Mucosa of stomach (tissue), 1 donor: ENCODE data around the gene RGS3.

Experiments used
- H3K27me3 ChIP-seq: one replicate; pipeline ENCODE4 v1.7.0; 2013; ENCODE audit warnings: mild to moderate bottlenecking, low read length; ENCODE audit not compliant: control insufficient read depth, insufficient read depth
- H3K36me3 ChIP-seq: one replicate; pipeline ENCODE4 v1.7.0; 2013; ENCODE audit warnings: low read length; ENCODE audit not compliant: control insufficient read depth, insufficient read depth
- H3K4me1 ChIP-seq: one replicate; pipeline ENCODE4 v1.7.0; 2013; ENCODE audit warnings: mild to moderate bottlenecking, low read length; ENCODE audit not compliant: control insufficient read depth, insufficient read depth
- H3K4me3 ChIP-seq: one replicate; pipeline ENCODE4 v1.7.0; 2013; ENCODE audit warnings: low read length
- H3K9ac ChIP-seq: one replicate; pipeline ENCODE4 v1.7.0; 2013; ENCODE audit warnings: mild to moderate bottlenecking, low read length, moderate library complexity
- H3K9me3 ChIP-seq: one replicate; pipeline ENCODE4 v1.7.0; 2013; ENCODE audit warnings: mild to moderate bottlenecking, low read length, moderate library complexity; ENCODE audit not compliant: control insufficient read depth
- donor health status: Pancreatic carcinoma.

RGS3 gene

GRCh38 chr9:113602126-113603047, 138.9 kb downstream of the RGS3 start:
- Histone ChIP-seq H3K9me3 (no peaks in the 10 kb centered on the region), H3K27me3 (no peaks in the 10 kb centered on the region), H3K9ac (no peak overlapping the region), H3K36me3 (peaks cover 9% of the 10 kb centered on the region), H3K4me1 (peaks cover 14% of the 10 kb centered on the region), H3K4me3 (no peak overlapping the region)

DNA sequence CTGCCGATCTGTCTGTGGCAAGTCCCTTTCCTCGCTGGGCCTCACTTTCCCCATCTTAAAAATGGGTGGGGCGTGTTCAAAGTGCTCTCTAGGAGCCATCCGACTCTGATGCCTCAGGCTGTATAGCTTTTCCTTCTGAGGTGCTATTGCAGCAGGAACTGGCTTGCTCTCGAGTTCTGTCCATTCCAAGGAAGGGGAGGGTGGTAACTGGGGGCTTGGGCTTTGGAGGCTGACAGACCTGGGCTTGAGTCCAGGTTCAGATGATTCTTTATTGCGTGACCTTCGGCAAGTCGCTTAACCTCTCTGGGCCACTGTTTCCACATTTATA, 139.5 kb downstream of the RGS3 start:
- no peaks in the 10 kb centered on the region for H3K27me3 ChIP-seq
- peaks cover 14% of the 10 kb centered on the region for H3K4me1 ChIP-seq
- no peaks in the 10 kb centered on the region for H3K9me3 ChIP-seq

GRCh38 chr9:113603773-113604172, 140.2 kb downstream of the RGS3 start:
- Histone ChIP-seq H3K27me3 (no peaks in the 10 kb centered on the region), H3K4me1 (peaks cover 14% of the 10 kb centered on the region), H3K36me3 (no peaks in the 10 kb centered on the region), H3K9ac (no peak overlapping the region), H3K9me3 (no peaks in the 10 kb centered on the region), H3K4me3 (no peak overlapping the region)

More for the DNA sequence above, 139.5 kb downstream of the RGS3 start:
- no peak overlapping the region for H3K4me3 ChIP-seq
- H3K36me3 ChIP-seq = peaks cover 2% of the 10 kb centered on the region
- no peak overlapping the region for H3K9ac ChIP-seq

- H3K4me1 ChIP-seq = peaks cover 16% of the 10 kb centered on the region
- H3K4me3 ChIP-seq = no peak overlapping the region
- no peaks in the 10 kb centered on the region for H3K9me3 ChIP-seq
- H3K9ac ChIP-seq = no peak overlapping the region
- no peaks in the 10 kb centered on the region for H3K36me3 ChIP-seq
- H3K27me3 ChIP-seq = no peaks in the 10 kb centered on the region
Measured at GRCh38 chr9:113604393-113604792, 140.9 kb downstream of the RGS3 start.

DNA sequence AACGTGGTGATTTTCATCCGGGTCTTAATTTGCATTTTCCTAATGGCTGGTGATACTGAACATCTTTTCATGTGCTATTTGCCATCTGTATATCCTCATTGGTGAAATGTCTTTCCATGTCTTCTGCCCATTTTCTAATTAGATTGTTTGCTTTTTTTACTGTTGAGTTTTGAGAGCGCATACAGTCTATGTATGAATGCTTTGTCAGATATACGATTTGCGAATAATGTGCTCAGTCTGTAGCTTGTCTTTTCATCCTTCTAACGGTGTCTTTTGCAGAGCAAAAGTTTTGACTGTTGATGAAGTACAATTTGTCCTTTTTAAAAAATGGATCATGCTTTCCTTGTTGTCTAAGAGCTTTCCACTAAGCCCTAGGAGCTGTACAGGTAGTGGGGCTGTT, 143.0 kb downstream of the RGS3 start:
- Histone ChIP-seq H3K27me3 (no peaks in the 10 kb centered on the region), H3K36me3 (no peaks in the 10 kb centered on the region), H3K9ac (no peak overlapping the region), H3K9me3 (no peaks in the 10 kb centered on the region), H3K4me3 (no peak overlapping the region), H3K4me1 (peaks cover 23% of the 10 kb centered on the region)

GRCh38 chr9:113608082-113608685, 144.7 kb downstream of the RGS3 start:
- Histone ChIP-seq H3K36me3 (no peaks in the 10 kb centered on the region), H3K9me3 (no peaks in the 10 kb centered on the region), H3K9ac (no peak overlapping the region), H3K4me3 (no peak overlapping the region), H3K27me3 (no peaks in the 10 kb centered on the region), H3K4me1 (peaks cover 11% of the 10 kb centered on the region)

DNA sequence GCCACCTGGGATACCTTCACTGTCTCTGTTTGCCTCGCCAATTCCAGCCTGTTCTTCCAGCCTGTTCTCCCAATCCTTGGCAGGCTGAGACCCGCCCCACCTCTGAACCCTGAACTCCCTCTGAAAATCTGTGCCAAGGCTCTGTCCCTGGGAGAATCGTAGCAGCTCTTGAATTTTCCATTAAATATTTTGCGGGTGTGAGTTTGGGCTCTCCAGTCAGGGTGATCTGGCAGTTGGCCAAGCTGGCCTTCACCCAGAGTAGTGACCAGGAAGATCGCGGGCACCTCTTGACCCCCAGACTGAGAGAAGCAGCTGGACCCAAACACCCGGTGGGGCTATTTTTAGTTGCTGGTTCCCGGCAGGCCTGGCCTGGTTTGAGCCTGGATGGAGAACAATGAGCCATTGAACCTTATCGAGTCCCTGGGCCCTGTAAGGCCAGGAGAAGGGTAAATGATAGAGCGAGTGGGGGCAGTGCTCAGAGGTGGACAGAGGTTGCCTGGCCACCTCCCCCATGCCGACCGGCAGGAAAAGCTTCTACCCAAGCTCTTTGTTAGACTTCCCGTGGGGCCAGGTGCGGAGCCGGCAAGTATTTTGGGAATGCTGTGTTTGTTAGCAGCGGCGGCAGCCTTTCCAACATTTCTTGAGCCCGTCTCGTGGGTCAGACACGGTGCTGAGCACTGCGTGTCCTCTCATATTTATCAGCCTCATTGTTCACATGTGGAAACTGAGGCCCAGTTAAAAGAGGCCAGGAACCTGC, 146.2 kb downstream of the RGS3 start:
- Histone ChIP-seq H3K4me1 (peaks cover 15% of the 10 kb centered on the region), H3K4me3 (no peak overlapping the region), H3K36me3 (no peaks in the 10 kb centered on the region)

DNA sequence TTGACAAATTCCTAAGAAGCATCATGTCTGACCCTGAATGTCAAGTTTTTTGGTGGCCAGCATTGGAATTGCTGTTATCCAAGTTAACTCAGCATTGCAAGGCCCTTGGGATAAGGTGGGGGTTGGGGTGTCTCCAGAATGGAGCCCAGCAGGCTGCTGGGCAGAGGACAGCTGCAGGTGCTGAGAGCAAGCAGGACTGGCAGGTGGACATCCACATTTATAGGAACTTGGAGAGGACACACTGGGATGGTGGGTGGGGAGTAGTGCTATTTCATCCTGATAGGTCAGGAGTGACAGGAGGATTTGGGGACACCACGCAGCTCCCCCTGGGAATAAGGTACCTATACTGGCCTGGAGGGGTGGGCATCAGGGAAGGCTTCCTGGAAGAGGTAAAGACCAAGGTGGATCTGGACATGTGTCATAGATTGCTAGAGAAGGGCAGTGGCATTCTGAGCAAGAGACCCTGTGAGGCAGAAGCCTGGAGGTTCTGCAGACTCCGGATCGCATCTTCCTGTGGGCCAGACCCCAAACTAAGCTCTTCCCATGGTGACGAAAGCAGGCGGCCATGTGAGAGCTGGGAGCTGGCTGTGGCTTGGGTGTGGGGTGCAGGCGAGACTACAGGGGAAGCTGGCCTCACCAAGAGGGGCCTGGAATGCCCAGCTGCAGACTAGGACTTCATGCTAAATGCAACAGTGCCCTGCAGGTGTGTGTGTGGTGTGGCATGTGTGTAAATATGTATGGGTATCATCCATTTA, 148.1 kb downstream of the RGS3 start:
- Histone ChIP-seq H3K4me1 (peaks cover 22% of the 10 kb centered on the region), H3K4me3 (no peak overlapping the region), H3K9me3 (no peaks in the 10 kb centered on the region), H3K36me3 (no peaks in the 10 kb centered on the region), H3K9ac (no peak overlapping the region), H3K27me3 (no peaks in the 10 kb centered on the region)

More for the DNA sequence above, 146.2 kb downstream of the RGS3 start:
- Histone ChIP-seq H3K9ac (peak overlapping the region; percentile 9), H3K9me3 (no peaks in the 10 kb centered on the region), H3K27me3 (no peaks in the 10 kb centered on the region)

- Histone ChIP-seq H3K4me1 (peaks cover 22% of the 10 kb centered on the region), H3K4me3 (no peak overlapping the region), H3K27me3 (no peaks in the 10 kb centered on the region), H3K9me3 (no peaks in the 10 kb centered on the region), H3K9ac (no peak overlapping the region), H3K36me3 (no peaks in the 10 kb centered on the region)
Measured at GRCh38 chr9:113612216-113612747, 148.8 kb downstream of the RGS3 start.

DNA sequence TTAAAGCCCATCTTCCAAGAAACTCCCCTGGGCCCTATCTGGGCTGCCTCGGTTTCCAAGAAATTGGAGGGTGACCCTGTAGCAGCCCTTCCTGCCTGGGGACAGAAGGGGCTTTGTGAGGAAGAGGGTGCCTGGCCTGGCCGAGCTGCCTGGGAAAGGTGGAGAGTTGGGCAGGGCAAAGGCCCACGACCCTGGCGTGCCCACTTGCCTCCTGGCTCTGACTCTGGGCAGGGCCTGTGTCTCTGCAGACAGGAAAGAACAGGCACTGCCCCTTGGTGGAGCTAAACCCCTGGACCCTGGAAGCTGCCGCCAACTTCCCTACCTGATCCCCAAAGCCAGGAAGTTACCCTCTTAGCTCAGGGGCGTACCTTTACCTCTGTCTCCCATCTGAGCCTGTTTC, 149.3 kb downstream of the RGS3 start:
- no peak overlapping the region for H3K4me3 ChIP-seq
- H3K9ac ChIP-seq = no peak overlapping the region
- H3K9me3 ChIP-seq = no peaks in the 10 kb centered on the region
- no peaks in the 10 kb centered on the region for H3K36me3 ChIP-seq
- peaks cover 22% of the 10 kb centered on the region for H3K4me1 ChIP-seq
- H3K27me3 ChIP-seq = no peaks in the 10 kb centered on the region

- Histone ChIP-seq H3K4me1 (peaks cover 24% of the 10 kb centered on the region), H3K9ac (no peak overlapping the region), H3K27me3 (no peaks in the 10 kb centered on the region), H3K9me3 (no peaks in the 10 kb centered on the region), H3K36me3 (no peaks in the 10 kb centered on the region), H3K4me3 (no peak overlapping the region)
Measured at GRCh38 chr9:113613815-113614413, 150.4 kb downstream of the RGS3 start.
